Measurements from ENCODE around the gene TEAD3.

Gene TEAD3
- long read RNA-seq, partial matches to known transcripts: 2 of 5 reads
- long read RNA-seq, other reads (novel, unspliced or antisense): 3 of 5 reads

DNA sequence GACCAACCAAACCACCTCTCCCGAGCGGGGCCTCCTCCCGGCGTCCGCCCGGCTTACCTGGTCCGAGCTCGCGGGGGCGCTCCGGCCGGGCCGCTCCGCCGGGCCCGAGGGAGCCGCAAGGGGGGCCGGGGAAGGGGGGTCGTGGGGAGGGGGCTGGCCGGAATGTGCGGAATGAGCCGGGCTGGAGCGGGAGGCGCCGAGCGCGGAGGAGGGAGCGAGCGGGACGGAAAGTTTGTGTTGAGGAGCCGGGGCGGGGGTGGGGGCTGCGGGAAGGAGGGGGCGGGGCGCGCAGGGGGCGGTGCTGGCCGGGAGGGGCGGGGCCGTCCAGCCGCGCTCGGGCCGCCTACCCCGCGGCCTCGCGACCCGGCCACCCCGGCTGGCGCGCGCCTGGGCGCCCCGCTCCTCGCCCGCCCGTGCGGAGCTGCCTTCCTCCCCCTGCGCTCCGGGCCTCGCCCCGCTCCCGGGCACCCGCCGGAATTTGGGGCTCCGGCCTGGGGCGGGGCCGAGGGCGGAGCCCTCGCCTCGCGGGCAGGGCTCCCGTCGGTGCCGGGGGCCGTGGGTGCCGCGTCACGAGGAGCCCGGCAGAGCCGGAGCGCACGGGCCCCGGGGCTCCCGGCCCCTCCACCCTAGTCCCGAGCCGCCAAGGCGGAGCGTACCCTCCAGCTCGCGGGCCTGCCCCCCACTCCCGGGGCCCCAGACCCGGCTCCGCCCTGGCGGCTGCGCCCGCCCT lies at the start of gene TEAD3:
TEAD3 (minus strand) TSS at position 239 of the 730 bp plus-strand sequence.
- peak in 1 of 2 experiments; percentile 41 for DNase-seq (ENCODE audit: low read depth in 1 of 2, low spot score in 1 of 2)
- Histone ChIP-seq H3K4me3 (replicated peaks; ENCODE audit: insufficient read depth, low read length) (peak within 1 kb of the TSS; percentile 42), H3K27ac (replicated peaks) (peak within 1 kb of the TSS; percentile 53; the same call in 1 of the 2 replicates), H3K27me3 (ENCODE audit: insufficient read depth, poor library complexity, severe bottlenecking) (no peaks in the 10 kb centered on the region)
- TF ChIP-seq, protein P1, sequence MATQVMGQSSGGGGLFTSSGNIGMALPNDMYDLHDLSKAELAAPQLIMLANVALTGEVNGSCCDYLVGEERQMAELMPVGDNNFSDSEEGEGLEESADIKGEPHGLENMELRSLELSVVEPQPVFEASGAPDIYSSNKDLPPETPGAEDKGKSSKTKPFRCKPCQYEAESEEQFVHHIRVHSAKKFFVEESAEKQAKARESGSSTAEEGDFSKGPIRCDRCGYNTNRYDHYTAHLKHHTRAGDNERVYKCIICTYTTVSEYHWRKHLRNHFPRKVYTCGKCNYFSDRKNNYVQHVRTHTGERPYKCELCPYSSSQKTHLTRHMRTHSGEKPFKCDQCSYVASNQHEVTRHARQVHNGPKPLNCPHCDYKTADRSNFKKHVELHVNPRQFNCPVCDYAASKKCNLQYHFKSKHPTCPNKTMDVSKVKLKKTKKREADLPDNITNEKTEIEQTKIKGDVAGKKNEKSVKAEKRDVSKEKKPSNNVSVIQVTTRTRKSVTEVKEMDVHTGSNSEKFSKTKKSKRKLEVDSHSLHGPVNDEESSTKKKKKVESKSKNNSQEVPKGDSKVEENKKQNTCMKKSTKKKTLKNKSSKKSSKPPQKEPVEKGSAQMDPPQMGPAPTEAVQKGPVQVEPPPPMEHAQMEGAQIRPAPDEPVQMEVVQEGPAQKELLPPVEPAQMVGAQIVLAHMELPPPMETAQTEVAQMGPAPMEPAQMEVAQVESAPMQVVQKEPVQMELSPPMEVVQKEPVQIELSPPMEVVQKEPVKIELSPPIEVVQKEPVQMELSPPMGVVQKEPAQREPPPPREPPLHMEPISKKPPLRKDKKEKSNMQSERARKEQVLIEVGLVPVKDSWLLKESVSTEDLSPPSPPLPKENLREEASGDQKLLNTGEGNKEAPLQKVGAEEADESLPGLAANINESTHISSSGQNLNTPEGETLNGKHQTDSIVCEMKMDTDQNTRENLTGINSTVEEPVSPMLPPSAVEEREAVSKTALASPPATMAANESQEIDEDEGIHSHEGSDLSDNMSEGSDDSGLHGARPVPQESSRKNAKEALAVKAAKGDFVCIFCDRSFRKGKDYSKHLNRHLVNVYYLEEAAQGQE (IDR thresholded peaks at IDR 0.05; ENCODE audit: insufficient replicate concordance, low read depth): no peak
- TF ChIP-seq POLR2AphosphoS5 (IDR thresholded peaks at IDR 0.05; ENCODE audit: low read depth): no peak
- TF ChIP-seq SPI1 (IDR thresholded peaks at IDR 0.05; ENCODE audit: borderline replicate concordance, low read depth): no peak
- TF ChIP-seq, protein P2, sequence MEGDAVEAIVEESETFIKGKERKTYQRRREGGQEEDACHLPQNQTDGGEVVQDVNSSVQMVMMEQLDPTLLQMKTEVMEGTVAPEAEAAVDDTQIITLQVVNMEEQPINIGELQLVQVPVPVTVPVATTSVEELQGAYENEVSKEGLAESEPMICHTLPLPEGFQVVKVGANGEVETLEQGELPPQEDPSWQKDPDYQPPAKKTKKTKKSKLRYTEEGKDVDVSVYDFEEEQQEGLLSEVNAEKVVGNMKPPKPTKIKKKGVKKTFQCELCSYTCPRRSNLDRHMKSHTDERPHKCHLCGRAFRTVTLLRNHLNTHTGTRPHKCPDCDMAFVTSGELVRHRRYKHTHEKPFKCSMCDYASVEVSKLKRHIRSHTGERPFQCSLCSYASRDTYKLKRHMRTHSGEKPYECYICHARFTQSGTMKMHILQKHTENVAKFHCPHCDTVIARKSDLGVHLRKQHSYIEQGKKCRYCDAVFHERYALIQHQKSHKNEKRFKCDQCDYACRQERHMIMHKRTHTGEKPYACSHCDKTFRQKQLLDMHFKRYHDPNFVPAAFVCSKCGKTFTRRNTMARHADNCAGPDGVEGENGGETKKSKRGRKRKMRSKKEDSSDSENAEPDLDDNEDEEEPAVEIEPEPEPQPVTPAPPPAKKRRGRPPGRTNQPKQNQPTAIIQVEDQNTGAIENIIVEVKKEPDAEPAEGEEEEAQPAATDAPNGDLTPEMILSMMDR (IDR thresholded peaks at IDR 0.05; ENCODE audit: insufficient read depth, low read length): no peak
- TF ChIP-seq GABPA (IDR thresholded peaks at IDR 0.05; ENCODE audit: low read depth): no peak

DNA sequence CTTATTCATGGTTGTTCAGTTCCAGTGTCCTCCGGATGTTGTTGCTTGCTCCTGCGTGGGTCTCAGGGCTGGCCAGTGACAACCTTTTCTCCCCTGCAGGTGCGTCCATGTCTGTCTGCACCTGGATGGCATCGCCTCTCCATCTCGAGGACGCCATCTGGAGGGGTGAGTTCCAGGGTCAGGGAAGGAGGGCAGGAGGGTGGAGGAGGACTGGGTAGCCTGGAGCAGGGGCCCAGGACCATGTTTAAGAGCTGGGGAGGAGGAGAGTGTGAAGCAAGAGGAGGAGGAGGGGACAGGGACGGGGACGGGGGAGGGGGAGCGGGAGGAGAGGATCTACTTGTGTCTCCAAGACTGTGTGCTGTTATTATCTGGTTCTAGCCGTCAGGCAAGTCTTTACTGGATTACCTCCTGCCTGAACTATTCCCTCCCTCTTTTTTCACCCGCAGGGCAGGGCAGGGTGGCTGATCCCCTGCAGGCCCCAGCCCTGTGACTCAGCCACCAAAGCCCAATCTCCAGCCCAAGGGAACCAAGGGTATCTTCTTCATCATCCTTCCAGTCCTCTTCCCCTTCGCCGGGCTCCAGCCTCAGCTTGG lies 48.0 kb upstream of the TEAD3 start:
- Histone ChIP-seq H3K27me3 (ENCODE audit: insufficient read depth, poor library complexity, severe bottlenecking) (no peaks in the 10 kb centered on the region), H3K4me3 (replicated peaks; ENCODE audit: insufficient read depth, low read length) (no peak overlapping the region), H3K27ac (replicated peaks) (no peak overlapping the region)
- no peak for DNase-seq (ENCODE audit: low read depth in 1 of 2, low spot score in 1 of 2)
- TF ChIP-seq, protein P2 (IDR thresholded peaks at IDR 0.05; ENCODE audit: insufficient read depth, low read length): no peak
- TF ChIP-seq POLR2AphosphoS5 (IDR thresholded peaks at IDR 0.05; ENCODE audit: low read depth): no peak
- no peak for TF ChIP-seq SPI1 (IDR thresholded peaks at IDR 0.05; ENCODE audit: borderline replicate concordance, low read depth)
- TF ChIP-seq, protein P1 (IDR thresholded peaks at IDR 0.05; ENCODE audit: insufficient replicate concordance, low read depth): no peak
- TF ChIP-seq GABPA (IDR thresholded peaks at IDR 0.05; ENCODE audit: low read depth): no peak

DNA sequence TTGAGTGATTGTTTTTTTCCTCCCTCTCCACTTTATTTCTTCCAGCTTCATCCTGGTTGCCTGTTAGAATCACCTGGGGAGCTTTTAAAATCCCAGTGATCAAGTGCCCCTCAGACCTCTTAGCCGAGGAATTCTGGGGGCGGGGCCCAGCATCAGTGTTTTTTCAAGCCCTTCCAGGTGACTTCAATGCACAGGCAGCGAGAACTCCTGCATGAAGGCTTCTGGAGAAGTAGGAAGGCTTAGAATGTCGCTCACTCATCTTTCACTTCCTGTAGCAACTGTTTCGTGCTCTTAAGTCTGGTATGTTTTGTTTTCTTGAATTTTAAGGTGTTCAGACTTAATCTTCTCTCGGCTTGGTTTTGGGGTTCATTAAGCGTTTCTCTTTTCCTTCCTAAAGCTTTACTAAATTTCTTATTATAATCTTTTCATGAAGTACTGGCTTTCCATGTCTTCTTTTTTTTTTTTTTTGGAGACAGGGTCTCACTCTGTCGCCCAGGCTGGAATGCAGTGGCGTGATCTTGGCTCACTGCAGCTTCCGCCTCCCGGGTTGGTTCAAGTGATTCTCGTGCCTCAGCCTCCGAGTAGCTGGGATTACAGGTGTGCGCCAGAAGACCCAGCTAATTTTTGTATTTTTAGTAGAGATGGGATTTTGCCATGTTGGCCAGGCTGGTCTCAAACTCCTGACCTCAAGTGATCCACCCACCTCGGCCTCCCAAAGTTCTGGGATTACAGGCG lies 46.7 kb upstream of the TEAD3 start:
- no peak overlapping the region for H3K4me3 ChIP-seq (replicated peaks; ENCODE audit: insufficient read depth, low read length)
- H3K27me3 ChIP-seq (ENCODE audit: insufficient read depth, poor library complexity, severe bottlenecking): no peaks in the 10 kb centered on the region
- TF ChIP-seq, protein P2 (IDR thresholded peaks at IDR 0.05; ENCODE audit: insufficient read depth, low read length): no peak
- TF ChIP-seq POLR2AphosphoS5 (IDR thresholded peaks at IDR 0.05; ENCODE audit: low read depth): no peak
- no peak overlapping the region for H3K27ac ChIP-seq (replicated peaks)
- DNase-seq (ENCODE audit: low read depth in 1 of 2, low spot score in 1 of 2): no peak

Data from HL-60 (cell line).